Right renal pelvis (tissue), 4 donors: ENCODE measurements around the gene CHAD. TPM values are rescaled to one million over a fixed set of nuclear protein-coding genes. Genes with fewer than 3 reads are reported as not detected.
"Not testable (repeated sequence)": the region's sequence is repeated elsewhere in the genome, so short reads cannot be mapped to it uniquely, and the experiment has no call there.

Experiments used
- DNase-seq, 4 donors: peaks; one replicate each; pipeline ENCODE4 v3.0.0-alpha.2; 2013; ENCODE audit warnings: low read depth in 4 of 4, low spot score in 3 of 4, missing footprints in 1 of 4
- polyA plus RNA-seq, 4 donors: library from polyadenylated mRNA; unstranded; fragments of 120-200 nt; gene quantifications; one replicate each; pipeline ENCODE4 v1.2.1, GENCODE V29; 2013; ENCODE audit not compliant: insufficient read length in 4 of 4

Gene CHAD
- polyA plus RNA-seq, 4 donors, result 0.91 to 3.0 (median 1.7) TPM

DNA sequence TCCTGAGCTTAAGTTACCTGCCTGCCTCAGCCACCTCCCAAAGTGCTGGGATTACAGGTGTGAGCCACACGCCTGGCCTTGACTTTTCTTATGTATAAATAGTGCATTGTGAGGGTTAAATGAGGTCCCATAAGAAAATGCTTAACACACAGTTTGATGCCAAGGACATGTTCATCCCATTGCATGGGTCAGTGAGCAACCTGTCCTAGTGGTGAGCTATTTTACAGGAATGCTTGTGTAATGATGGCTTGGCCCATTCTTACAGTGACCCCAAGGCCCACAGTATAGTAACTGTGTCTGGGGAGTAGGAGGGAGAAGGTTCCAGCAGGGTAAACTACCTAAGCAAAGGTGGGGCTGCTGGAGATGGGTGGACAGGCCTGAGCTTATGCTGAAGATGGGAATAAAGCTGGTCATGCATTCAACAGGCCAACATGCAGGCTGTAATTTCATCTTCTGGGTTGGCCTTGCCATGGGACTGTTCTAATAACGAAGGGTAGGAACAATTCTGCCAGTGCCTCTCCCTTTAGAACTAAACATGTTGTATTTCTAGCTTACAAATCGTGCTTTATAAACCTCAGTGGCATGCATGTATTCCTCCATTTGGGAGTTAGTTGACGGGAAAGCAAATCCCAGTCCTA, 36.4 kb downstream of the CHAD start:
- DNase-seq, result no peak

- DNase-seq, result no peak
These were observed 37.7 kb downstream of the CHAD start for GRCh38 chr17:50430821-50431618.

DNA sequence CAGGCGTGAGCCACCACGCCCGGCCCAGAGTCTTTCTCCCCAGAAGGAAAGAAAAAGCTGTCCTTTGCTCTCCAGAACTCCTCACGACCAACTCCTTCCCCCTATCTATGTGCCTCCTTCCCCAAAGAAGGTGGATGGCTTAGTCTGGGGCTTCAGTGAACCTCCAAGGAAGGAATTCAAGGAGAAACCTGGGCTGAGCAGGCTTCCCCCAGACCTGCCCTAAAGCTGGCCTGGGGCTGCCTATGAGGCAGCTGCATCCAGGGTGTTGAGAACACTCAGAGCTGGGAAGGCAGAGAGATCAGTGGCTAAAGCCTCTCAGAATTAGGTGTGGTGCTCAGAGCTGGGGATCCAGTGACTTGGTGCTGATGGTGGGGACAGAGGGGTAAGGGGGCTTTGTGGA, 38.9 kb downstream of the CHAD start:
- DNase-seq, result no peak

GRCh38 chr17:50428831-50429424, 39.8 kb downstream of the CHAD start:
- DNase-seq, result no peak

- DNase-seq, result not testable (repeated sequence)
These were observed 40.6 kb downstream of the CHAD start for GRCh38 chr17:50428126-50428525.

- DNase-seq, result no peak
These were observed 41.6 kb downstream of the CHAD start for GRCh38 chr17:50426814-50427787.

DNA sequence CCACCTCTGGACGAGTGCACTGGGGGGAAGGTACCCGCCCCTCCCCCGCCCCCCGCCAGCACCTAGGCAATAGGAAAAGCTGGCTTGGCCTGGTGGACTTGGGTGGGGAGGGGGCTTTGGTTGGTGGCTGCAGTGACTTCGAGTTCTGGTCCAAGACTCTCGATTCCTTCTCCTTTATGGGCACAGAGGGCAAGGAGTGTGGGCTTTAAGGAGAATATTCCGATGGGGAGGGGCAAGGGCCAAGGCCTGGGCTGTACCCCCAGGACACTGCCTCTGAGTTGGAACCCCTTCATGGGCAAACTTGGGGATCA, 42.3 kb downstream of the CHAD start:
- no peak for DNase-seq

DNA sequence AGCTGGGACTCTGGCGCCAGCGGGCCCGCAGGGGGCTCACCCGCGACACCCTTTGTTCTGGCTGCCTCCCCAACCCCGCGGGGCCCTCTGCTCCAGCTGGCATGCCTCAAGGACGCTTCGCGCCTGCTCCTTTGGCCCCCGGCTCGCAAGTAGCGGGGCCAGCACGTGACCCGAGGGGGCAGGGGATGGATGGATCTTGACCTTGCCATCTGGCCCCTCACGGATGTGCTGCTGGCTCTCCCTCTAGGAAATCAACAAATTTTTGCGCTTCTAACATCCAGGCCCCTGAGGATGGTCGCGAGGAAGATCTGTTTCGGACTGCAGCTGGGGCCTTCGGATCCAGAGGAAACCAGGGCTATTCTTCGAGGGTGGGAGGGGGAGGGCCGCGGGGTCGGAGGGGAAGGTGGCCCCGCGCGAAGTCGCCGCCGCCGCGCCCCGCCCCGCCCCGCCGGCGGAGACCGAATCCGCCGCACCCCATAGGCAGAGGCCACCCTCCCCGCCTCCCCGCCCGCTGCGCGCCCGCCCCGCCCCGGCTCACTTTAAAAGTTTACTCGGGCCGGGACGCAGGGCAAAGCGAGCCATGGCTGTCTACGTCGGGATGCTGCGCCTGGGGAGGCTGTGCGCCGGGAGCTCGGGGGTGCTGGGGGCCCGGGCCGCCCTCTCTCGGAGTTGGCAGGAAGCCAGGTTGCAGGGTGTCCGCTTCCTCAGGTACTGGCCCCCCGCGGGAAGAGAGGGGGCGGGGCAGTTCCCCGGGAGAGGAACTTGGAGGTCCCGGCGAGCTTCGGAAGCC, 42.8 kb downstream of the CHAD start, which contains the start of gene ACSF2:
Gene ACSF2 (plus strand): TSS at position 537 of the 790 bp plus-strand sequence. CDS start 44 bp downstream, at position 581.
- DNase-seq, result peak in 1 of 4 donors; percentile 28

GRCh38 chr17:50424996-50425681, 43.5 kb downstream of the CHAD start:
- DNase-seq, result no peak

GRCh38 chr17:50424246-50424995, 44.3 kb downstream of the CHAD start:
- no peak for DNase-seq

- no peak for DNase-seq
These were observed 45.0 kb downstream of the CHAD start for GRCh38 chr17:50423553-50424159.

GRCh38 chr17:50422738-50423137, 45.9 kb downstream of the CHAD start:
- DNase-seq, result no peak

DNA sequence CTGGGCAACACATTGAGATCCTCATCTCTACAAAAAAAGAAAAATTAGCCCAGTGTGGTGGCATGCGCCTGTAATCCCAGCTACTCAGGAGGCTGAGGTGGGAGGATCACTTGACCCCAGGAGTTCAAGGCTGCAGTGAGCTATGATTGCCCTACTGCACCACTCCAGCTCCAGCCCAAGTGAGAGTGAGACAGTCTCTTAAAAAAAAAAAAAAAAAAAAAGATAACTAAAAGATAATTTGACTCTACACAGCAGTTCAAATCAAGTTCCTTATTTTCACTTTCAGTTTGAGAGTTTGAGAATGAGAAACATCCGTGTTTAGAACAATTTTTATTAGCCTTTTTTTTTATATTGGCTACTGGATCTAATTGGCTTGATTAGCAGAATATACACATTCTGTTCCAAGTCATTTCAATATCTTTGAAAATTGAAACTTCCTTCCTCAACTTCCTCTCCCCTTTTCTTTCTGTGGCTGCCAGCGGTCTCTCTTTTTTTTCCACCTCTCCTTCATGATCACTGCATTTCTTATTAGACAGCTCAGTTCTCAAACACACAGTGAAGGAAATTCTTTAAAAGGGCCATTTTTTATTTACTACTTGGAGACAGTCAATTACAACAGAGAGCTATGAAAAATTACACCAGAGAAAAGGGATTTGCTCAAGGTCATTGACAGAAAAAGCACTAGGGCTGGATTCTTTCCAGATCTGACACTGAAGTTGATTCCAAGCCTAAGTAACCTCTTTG, 47.2 kb downstream of the CHAD start:
- no peak for DNase-seq

GRCh38 chr17:50420419-50421112, 48.1 kb downstream of the CHAD start:
- no peak for DNase-seq

GRCh38 chr17:50419577-50419976, 49.1 kb downstream of the CHAD start:
- not testable (repeated sequence) for DNase-seq

DNA sequence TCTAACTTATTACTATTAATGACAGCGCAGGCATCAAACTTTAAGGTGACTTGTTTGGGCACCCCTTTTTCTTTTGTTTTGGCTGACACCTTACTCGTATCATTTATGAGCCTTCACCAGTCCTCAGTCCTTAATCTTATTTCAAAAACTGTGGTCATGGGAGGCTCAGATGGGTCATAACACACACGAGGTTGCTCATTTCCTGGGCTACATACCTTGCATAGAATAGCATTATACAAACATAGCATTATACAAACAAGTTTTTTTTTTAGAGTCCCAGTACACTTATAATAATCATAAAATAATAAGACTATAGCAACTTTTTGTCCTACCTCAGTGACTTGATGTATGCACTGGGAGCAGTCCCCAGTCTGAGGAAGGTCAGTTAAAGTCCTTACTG, 53.9 kb downstream of the CHAD start:
- no peak for DNase-seq
